ENCODE data around the gene SLC9C2.
A peak's percentile ranks its signal among the peaks of the same experiment; 100 is the strongest.
"Not testable (repeated sequence)": the region's sequence is repeated elsewhere in the genome, so short reads cannot be mapped to it uniquely, and the experiment has no call there.

SLC9C2 gene

DNA sequence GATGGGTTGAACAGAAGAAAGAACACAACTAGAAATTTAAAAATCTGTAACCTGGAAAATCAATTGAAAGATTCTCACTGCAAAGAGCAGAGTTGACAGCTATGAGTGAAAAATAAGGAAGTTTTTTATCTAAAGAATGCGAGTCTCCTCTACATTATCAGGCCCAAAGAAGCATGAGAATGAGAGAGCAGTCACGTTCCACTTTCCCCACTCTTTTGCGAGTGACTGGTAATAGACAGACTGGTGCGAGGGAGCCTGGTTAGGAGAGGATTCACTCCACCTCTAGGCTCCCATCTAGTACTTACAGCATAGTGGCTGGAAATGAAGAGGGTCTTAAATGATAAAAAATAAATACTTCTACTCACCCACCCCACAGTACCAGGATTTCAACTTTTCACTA lies 73.8 kb downstream of the SLC9C2 start:
- DNase-seq (ENCODE audit: low read depth) = no peak

GRCh38 chr1:173527151-173527826 lies 75.6 kb downstream of the SLC9C2 start:
- peak; percentile 11 for DNase-seq (ENCODE audit: low read depth)

DNA sequence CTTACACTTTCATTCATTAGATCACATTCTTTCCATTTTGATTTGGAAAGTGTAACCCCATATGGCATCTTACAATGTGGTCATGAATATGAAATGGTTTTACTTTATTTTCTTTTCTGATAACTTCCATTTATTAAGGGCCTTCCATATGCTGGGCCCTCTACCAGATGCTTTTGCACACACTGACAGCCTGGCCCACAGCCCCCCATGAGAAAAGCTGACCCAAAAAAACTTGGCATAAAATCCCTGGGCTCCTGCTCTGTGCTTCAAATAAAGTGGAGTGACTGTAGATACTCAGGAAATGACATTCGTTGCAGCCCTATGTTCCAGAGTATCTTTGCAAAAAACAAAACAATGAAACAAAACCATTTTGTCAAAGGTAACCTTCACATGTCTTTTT lies 76.9 kb downstream of the SLC9C2 start:
- DNase-seq (ENCODE audit: low read depth) = no peak

DNA sequence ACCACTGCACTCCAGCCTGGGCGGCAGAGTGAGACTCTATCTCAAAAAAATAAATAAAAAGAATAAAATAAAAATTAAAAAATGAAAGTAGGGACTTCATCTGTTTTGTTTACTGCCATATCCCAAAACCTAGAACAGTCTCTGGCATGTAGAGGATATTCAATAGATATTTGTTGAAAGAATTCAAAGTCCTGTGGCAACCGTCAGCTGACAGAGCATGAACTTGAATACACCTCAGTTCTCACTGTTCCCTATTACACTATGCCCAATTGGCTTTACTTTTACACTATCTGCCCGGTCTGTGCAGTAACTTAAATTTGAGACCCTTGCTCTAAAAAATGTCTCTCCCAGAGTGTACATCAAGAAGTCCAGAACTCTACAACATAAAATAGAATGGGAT lies 79.5 kb downstream of the SLC9C2 start:
- no peak for DNase-seq (ENCODE audit: low read depth)

DNA sequence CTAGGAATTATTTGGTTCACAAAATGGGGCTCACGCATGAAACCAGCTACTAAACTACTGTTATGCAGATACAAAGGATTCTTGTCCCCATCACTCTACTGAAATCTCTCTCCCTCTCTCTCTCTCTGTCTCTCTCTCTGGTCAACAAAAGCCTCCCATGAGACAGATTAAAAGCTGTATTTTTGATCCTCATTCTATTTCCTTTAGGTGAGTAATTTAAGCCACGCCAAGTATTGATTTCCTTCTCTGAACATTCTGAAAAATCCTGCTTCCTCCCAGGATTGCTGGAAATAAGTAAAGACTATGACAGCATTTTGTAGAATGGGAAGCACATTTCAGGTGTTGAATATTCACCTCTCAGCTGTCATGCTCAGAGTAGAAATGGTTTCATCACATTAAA lies 82.1 kb downstream of the SLC9C2 start:
- DNase-seq (ENCODE audit: low read depth) = no peak

DNA sequence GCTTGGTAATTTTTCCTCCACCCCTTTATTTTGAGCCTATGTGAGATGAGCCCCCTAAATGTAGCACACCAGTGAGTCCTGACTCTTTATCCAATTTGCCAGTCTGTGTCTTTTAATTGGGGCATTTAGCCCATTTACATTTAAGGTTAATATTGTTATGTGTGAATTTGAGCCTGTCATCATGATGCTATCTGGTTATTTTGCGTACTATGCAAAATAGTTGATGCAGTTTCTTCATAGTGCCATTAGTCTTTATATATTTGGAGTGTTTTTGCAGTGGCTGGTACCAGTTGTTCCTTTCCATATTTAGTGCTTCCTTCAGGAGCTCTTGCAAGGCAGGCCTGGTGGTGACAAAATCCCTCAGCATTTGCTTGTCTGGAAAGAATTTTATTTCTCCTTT lies 88.4 kb downstream of the SLC9C2 start:
- DNase-seq (ENCODE audit: low read depth) = not testable (repeated sequence)

- DNase-seq (ENCODE audit: low read depth) = no peak
Measured at GRCh38 chr1:173509797-173510196, 93.1 kb downstream of the SLC9C2 start.

GRCh38 chr1:173508541-173508940 lies 94.3 kb downstream of the SLC9C2 start:
- no peak for DNase-seq (ENCODE audit: low read depth)

DNA sequence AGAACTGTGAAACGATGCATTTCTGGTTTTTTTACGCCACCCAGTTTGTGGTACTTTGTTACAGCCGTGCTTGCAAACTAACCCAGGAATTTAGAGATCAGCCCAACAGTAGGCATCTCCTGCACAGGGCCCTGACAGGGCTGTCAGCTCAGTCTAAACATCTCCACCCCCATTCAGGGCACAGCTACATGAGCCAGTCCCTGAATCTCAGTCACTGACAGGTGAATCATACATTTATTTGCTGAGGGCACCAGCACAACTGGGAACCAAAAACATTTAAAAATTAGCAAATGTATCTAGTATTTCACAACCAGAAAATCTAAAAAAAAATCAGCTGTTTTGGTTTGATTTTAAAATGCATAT lies 95.0 kb downstream of the SLC9C2 start:
- no peak for DNase-seq (ENCODE audit: low read depth)

DNA sequence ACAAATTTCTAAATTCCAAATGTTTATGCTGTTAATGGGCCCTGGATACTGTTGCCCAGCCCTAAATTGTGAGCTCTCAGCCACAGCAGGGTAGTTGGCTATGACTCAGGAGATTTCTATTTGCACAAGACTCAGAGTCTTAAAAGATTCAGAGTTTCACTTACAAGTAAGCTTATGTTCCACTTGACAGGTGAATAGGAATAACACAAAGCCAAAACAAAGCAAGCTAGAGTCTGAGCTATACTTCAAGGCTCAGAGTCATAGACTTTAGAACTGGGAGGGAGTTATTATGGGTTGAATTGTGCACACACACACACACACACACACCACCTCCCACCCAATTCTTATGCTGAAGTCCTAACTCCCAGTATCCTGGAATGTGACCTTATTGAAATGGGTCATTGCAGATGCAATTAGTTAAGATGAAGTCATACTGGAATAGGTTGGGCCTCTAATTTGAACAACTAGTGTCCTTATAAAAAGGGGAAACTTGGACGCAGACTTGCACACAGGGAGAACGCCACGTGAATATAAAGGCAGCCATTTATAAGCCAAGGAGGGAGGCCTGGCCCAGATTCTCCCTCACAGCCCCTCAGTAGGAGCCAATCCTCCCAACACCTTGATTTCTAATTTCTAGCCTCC lies 95.5 kb downstream of the SLC9C2 start:
- peak; percentile 73 for DNase-seq (ENCODE audit: low read depth)

- no peak for DNase-seq (ENCODE audit: low read depth)
Measured at GRCh38 chr1:173506437-173506836, 96.4 kb downstream of the SLC9C2 start.

DNA sequence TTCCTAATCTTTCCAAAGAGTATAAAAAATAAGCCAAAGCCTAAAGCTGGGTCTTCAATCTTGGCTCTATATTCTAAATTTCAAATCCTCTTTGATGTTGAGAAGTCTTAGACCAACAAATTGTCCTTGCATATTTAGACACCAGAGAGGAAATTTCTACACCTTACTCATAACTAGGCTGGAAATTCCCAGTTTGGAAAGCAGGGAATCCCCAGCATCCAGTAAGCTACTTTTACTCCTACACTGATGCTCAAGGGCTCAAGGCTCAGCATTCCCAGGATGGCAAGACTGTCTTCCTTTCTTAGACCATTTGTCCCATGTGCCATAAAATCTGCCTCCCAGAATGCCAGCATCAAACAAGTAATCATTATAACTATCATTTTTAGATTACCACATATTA lies 97.5 kb downstream of the SLC9C2 start:
- DNase-seq (ENCODE audit: low read depth) = no peak

DNA sequence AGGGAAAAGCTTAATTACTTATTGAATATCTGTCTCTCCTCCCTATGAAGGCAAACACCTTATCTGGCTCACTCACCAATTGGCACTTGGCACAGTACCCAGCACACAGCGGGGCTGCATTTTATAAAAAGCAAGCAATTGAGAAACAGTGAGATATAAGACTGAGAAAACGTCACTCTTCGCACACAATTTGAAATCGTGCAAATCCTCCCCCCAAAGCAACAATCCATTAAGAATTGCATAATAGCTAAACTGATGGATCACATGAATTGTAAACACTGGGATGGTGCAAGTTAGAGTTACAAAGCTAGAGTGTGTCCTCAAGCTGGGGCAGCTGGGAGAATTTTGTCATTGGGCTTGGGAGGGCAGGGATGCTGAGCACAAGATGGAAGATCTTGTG lies 98.6 kb downstream of the SLC9C2 start:
- DNase-seq (ENCODE audit: low read depth) = no peak

- DNase-seq (ENCODE audit: low read depth) = peak; percentile 44
Measured at GRCh38 chr1:173503391-173503790, 99.5 kb downstream of the SLC9C2 start.

DNA sequence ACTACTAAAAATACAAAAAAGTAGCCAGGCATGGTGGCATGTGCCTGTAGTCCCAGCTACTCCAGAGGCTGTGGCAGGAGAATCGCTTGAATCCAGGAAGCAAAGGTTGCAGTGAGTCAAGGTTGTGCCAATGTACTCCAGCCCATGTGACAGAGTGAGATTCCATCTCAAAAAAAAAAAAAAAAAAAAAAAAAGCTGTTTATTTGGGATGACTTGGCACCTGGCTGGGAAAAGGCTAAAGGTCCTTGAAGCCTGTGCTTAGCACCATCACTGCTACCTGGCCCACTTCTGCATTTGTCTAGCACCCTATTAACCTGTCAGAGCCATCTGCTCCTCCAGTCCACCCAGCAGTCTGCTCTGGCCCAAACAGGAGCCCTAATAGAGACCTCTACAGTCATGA lies 100.8 kb downstream of the SLC9C2 start:
- DNase-seq (ENCODE audit: low read depth) = no peak

- no peak for DNase-seq (ENCODE audit: low read depth)
Measured at GRCh38 chr1:173499729-173500128, 103.1 kb downstream of the SLC9C2 start.

DNA sequence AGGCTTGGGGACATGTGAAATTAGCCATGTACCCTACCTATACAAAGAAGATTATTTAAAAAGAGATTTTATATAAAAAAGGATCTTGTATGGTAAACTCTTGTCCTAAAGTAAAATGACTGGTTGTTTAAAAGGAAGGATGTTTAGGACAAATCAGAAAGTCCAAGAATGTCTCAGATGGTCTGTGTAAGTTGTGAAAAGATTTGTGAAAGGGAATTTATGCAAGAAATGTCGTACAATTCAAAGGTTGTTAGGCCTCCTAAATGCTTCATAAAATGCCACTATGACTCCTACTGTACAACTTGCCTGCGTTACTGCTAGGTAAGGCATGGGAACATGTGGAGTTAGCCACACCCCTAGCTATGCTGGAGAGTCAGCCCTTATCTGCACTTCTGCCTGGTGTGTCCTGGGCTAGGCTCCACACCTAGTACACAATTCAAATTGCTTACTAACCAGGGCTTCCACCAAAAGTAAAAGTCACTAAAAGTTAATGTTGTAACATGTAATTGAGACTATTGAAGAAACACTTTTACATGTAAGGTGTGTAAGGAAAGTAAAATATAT lies 106.0 kb downstream of the SLC9C2 start:
- no peak for DNase-seq (ENCODE audit: low read depth)

DNA sequence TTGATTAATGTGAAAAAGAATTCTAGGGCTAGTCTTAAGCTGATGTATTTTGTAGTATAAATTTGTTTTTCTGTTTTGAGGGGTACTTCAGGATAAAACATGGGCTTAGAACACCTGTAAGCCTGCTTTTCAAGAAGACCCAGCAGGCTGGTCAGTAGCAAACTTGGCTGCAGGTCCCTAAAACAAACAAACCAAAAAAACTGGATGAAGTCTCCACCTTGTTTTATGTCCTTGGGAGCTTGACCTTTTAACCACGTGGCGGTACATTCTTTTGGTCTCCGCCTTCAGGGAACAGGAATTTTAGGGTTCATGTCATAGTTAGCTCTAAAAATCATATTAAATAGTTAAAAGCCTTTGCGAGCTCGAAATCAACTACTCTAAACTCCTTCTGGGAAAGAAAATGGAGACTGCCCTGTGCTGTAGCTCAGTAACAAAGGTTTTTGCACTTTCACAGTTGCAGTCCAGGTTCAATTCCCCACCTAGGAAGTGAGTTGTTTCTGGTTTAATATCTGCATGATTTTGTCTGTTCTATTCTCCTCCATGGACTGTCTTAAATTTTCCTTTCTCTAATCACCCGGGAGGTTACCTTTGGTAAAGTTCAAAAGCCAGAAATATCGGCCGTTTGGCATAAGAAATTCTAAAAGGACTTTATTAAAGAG lies 107.1 kb downstream of the SLC9C2 start:
- DNase-seq (ENCODE audit: low read depth) = no peak

- not testable (repeated sequence) for DNase-seq (ENCODE audit: low read depth)
Measured at GRCh38 chr1:173493125-173493524, 109.7 kb downstream of the SLC9C2 start.

DNA sequence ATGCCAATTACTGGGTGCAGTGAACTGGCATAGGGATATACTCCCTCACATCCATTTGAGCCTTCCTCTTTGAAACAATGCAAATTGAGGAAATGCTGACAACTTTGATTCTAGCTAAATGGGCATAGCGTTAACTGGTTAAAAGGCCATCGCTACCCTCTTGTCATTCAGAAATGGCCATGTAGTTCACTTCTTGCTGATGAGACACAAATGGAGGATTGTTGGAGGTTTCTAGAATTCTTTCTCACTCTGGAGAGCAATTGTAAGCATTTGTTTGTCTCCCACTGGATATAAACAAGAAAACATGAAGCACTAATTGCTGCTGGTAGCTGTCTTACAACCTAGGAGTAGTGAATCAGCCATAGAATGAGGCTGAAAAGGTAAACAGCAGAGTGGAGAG lies 111.4 kb downstream of the SLC9C2 start:
- no peak for DNase-seq (ENCODE audit: low read depth)

GRCh38 chr1:173489929-173490328 lies 112.9 kb downstream of the SLC9C2 start:
- DNase-seq (ENCODE audit: low read depth) = peak; percentile 32

DNA sequence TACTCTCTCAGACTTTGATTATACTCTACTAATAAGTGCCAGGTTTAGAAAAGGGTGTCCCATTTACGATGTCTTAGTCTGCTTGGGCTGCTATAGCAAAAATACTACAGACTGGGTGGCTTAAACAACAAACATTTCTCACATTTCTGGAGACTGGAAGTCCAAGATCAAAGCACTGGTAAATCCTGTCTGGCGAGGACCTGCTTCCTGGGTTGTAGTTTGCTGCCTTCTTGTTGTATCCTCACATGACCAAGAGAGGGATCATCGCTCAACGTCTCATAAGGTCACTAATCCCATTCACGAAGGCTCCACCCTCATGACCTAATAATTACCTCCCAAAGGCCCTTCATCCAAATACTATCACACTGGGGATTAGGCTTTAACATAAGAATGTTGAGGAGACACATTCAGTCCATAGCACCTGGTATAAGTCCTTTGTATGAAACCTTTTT lies 113.7 kb downstream of the SLC9C2 start:
- peak; percentile 33 for DNase-seq (ENCODE audit: low read depth)

DNA sequence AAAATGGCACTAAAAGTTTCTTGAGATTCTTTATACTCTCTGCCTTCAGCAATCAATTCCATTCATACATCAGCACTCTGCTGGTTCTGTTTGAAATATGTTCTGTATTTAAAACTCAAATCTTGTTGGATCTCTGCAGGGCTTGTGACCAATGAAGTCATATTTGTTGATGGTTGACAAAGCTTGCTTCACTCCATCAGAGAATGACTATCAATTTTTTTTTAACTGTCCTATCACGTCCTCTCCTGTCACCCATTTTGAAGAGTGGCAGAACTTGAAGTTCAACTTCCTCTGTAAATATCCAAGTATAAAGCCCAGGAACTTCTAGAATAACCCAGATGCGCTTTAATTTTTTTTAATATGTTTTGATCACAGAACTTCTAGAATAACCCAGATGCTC lies 114.9 kb downstream of the SLC9C2 start:
- no peak for DNase-seq (ENCODE audit: low read depth)

Measured in EH (cell line).